Vagina (tissue), 2 donors: ENCODE results near the gene GDF15. TPM values are rescaled to one million over a fixed set of nuclear protein-coding genes. Genes with fewer than 3 reads are reported as not detected.
A peak's percentile ranks its signal among the peaks of the same experiment; 100 is the strongest.
"Not testable (repeated sequence)": the region's sequence is repeated elsewhere in the genome, so short reads cannot be mapped to it uniquely, and the experiment has no call there.

Source experiments
- DNase-seq, 2 donors: peaks; one replicate each; pipeline ENCODE4 v3.0.0-alpha.2; 2017; ENCODE audit errors: extremely low spot score in 2 of 2
- H3K27ac ChIP-seq: fragments of 200-600 bp; sonication (generic); one replicate; pipeline ENCODE4 v1.5.1; 2019
- H3K27me3 ChIP-seq: fragments of 200-600 bp; sonication (generic); one replicate; pipeline ENCODE4 v1.5.1; 2019
- H3K36me3 ChIP-seq, 2 donors: fragments of 200-600 bp; sonication (generic); one replicate each; pipeline ENCODE4 v1.5.1; 2017 to 2019
- H3K4me1 ChIP-seq: fragments of 200-600 bp; sonication (generic); one replicate; pipeline ENCODE4 v1.5.1; 2019
- H3K4me3 ChIP-seq, 2 donors: fragments of 200-600 bp; sonication (generic); 1 replicate in 1 of 2; 2 replicates in 1 of 2; pipeline ENCODE4 v1.5.1; 2016 to 2019
- H3K9me3 ChIP-seq: fragments of 200-600 bp; sonication (generic); one replicate; pipeline ENCODE4 v1.5.1; 2019
- POLR2A ChIP-seq, 2 donors: fragments of 450-650 bp; IDR thresholded peaks; one replicate each; pipeline ENCODE4 v1.6.1; 2017; ENCODE audit warnings: antibody characterized with exemption in 2 of 2, mild to moderate bottlenecking in 2 of 2, moderate library complexity in 2 of 2
- POLR2AphosphoS5 ChIP-seq, 2 donors: sonication (generic); formaldehyde crosslinking; IDR thresholded peaks; one replicate each; pipeline ENCODE4 v1.9.0; 2017; ENCODE audit warnings: antibody characterized with exemption in 2 of 2, mild to moderate bottlenecking in 2 of 2, low read depth in 1 of 2; ENCODE audit not compliant: insufficient read depth in 1 of 2
- intact Hi-C: fragments of 100-400 bp; cut with DNase I; formaldehyde crosslinking; loops from one replicate; pipeline ENCODE4 v1.15.1; 2023
- total RNA-seq: library from RNA; depleted of rRNA; stranded (reverse); fragments of >200 nt; gene quantifications from one replicate; pipeline ENCODE4 v1.2.3, GENCODE V29; 2016
- TF ChIP-seq, protein P1 (sequence below), 3 experiments: fragments of 450-650 bp in 2 of 3; fragments of 200-600 bp in 1 of 3; sonication (generic) in 1 of 3; IDR thresholded peaks; one replicate each; pipeline ENCODE4 v1.5.1; 2017 to 2019; ENCODE audit warnings: antibody characterized with exemption in 3 of 3, mild to moderate bottlenecking in 2 of 3, moderate library complexity in 2 of 3

The GDF15 gene
- total RNA-seq, 1 donor from 2014 or later, result 25.5 TPM

GRCh38 chr19:18363787-18364186 is 22.2 kb upstream of the GDF15 start:
- H3K4me1 ChIP-seq, result peaks cover 14% of the 10 kb centered on the region
- H3K9me3 ChIP-seq, result no peaks in the 10 kb centered on the region
- no peaks in the 10 kb centered on the region for H3K27me3 ChIP-seq
- no peak for TF ChIP-seq POLR2AphosphoS5 (IDR thresholded peaks at IDR 0.05; ENCODE audit: insufficient read depth in 1 of 2, low read depth in 1 of 2)
- no peak for TF ChIP-seq POLR2A (IDR thresholded peaks at IDR 0.05)
- TF ChIP-seq, protein P1, sequence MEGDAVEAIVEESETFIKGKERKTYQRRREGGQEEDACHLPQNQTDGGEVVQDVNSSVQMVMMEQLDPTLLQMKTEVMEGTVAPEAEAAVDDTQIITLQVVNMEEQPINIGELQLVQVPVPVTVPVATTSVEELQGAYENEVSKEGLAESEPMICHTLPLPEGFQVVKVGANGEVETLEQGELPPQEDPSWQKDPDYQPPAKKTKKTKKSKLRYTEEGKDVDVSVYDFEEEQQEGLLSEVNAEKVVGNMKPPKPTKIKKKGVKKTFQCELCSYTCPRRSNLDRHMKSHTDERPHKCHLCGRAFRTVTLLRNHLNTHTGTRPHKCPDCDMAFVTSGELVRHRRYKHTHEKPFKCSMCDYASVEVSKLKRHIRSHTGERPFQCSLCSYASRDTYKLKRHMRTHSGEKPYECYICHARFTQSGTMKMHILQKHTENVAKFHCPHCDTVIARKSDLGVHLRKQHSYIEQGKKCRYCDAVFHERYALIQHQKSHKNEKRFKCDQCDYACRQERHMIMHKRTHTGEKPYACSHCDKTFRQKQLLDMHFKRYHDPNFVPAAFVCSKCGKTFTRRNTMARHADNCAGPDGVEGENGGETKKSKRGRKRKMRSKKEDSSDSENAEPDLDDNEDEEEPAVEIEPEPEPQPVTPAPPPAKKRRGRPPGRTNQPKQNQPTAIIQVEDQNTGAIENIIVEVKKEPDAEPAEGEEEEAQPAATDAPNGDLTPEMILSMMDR (IDR thresholded peaks at IDR 0.05), result no peak
- intact Hi-C loops, result no loop called here
- peak overlapping the region; percentile 75 for H3K27ac ChIP-seq
- no peak for DNase-seq
- peaks cover 0 to 13% of the 10 kb centered on the region in 2 donors for H3K36me3 ChIP-seq
- H3K4me3 ChIP-seq, result no peak overlapping the region

GRCh38 chr19:18364277-18364825 is 21.6 kb upstream of the GDF15 start:
- DNase-seq, intact Hi-C loops, H3K9me3 ChIP-seq, H3K27me3 ChIP-seq: not testable (repeated sequence)
- H3K4me3 ChIP-seq, result peak overlapping the region in 1 of 2 donors; percentile 10
- peak overlapping the region; percentile 75 for H3K27ac ChIP-seq
- H3K4me1 ChIP-seq, result peaks cover 14% of the 10 kb centered on the region
- H3K36me3 ChIP-seq, result peaks cover 0 to 13% of the 10 kb centered on the region in 2 donors

- peaks cover 0 to 10% of the 10 kb centered on the region in 2 donors for H3K36me3 ChIP-seq
- H3K27me3 ChIP-seq, result no peaks in the 10 kb centered on the region
- peak overlapping the region in 1 of 2 donors; percentile 10 for H3K4me3 ChIP-seq
- no peaks in the 10 kb centered on the region for H3K9me3 ChIP-seq
- TF ChIP-seq POLR2AphosphoS5 (IDR thresholded peaks at IDR 0.05; ENCODE audit: insufficient read depth in 1 of 2, low read depth in 1 of 2) (peak; percentile 51 to 83), POLR2A (IDR thresholded peaks at IDR 0.05) (no peak)
- intact Hi-C loops, result no loop called here
- H3K4me1 ChIP-seq, result peaks cover 14% of the 10 kb centered on the region
- DNase-seq, result no peak
- H3K27ac ChIP-seq, result peak overlapping the region; percentile 75
These were observed 21.0 kb upstream of the GDF15 start for GRCh38 chr19:18364826-18365528.

DNA sequence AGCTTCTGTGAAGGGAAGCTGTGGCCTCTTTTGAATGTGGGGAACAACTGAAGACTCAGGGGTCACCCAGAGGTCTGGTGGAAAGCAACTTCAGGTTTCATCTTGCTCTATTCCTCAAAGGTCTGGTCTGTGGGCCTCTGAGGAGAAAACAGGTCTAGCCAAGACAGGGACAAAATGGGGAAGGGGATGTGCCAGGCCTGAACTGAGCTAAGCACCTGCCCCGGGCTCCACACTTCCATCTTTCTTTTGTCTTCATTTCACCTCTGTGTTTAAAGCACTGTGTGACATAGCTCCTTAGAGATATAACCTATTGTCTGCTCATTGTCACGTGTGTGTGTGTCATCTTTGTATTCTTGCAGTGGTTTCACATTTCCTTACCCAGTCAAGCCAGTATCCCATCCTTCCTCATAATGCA is 19.9 kb upstream of the GDF15 start:
- no peak for TF ChIP-seq POLR2A (IDR thresholded peaks at IDR 0.05)
- peak in 1 of 2 donors; percentile 20 for TF ChIP-seq POLR2AphosphoS5 (IDR thresholded peaks at IDR 0.05; ENCODE audit: insufficient read depth in 1 of 2, low read depth in 1 of 2)
- TF ChIP-seq, protein P1 (IDR thresholded peaks at IDR 0.05), result no peak
- intact Hi-C loops, result no loop called here
- no peak for DNase-seq
- Histone ChIP-seq H3K36me3 (peaks cover 0 to 5% of the 10 kb centered on the region in 2 donors), H3K9me3 (no peaks in the 10 kb centered on the region), H3K4me1 (peaks cover 14% of the 10 kb centered on the region), H3K4me3 (no peak overlapping the region), H3K27me3 (no peaks in the 10 kb centered on the region), H3K27ac (peak overlapping the region; percentile 75)

DNA sequence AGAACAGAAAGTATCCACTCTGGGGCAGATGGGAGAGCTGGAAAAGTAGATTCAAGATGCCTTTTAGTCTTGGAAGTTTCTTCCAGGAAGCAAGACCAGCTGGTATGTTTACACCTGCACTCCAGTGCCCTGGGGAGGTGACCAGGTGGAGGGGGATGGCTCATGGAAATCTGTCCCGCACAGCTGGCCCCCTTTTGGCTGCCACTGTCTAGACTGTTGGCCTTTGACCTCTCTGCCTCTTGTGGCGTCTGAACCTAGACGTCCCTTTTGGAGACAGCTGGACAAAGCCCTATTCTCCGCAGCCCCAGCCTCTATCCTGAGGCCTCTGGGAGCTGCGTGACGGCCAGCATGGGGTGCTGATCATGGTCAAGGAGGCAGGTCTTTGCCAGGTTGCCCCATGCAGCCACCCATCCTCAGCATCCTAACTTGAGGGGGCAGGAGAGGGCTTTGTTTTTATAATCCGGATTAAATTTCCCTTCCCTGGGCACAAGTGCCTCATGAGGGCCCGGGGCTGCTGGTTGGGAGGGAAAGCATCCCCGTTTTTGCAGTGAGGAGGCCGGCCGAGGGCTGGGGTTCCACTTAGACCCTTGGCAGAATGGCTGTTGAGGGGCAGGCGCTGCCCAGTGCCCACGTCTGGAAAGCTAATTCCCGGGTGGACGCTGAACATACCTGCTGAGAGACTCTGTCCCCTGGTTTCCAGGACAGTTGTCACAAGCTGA is 17.3 kb upstream of the GDF15 start:
- TF ChIP-seq POLR2A (IDR thresholded peaks at IDR 0.05), result no peak
- TF ChIP-seq, protein P1 (IDR thresholded peaks at IDR 0.05), result no peak
- TF ChIP-seq POLR2AphosphoS5 (IDR thresholded peaks at IDR 0.05; ENCODE audit: insufficient read depth in 1 of 2, low read depth in 1 of 2), result no peak
- Histone ChIP-seq H3K9me3 (no peaks in the 10 kb centered on the region), H3K27me3 (no peaks in the 10 kb centered on the region), H3K4me1 (peaks cover 18% of the 10 kb centered on the region), H3K4me3 (no peak overlapping the region), H3K36me3 (no peaks in the 10 kb centered on the region), H3K27ac (no peak overlapping the region)
- intact Hi-C loops, result no loop called here
- no peak for DNase-seq
